IPS-18a (cell line): ENCODE results near the gene LIN7A.
A peak's percentile ranks its signal among the peaks of the same experiment; 100 is the strongest.

Experiments used
- H3K27ac ChIP-seq: one replicate; pipeline ENCODE4 v1.5.1; 2013; ENCODE audit warnings: low read length
- H3K27me3 ChIP-seq: one replicate; pipeline ENCODE4 v1.6.1; 2013; ENCODE audit warnings: mild to moderate bottlenecking, low read length; ENCODE audit not compliant: control insufficient read depth, insufficient read depth
- H3K36me3 ChIP-seq: one replicate; pipeline ENCODE4 v1.6.1; 2013; ENCODE audit warnings: low read depth, low read length; ENCODE audit not compliant: control insufficient read depth
- H3K4me1 ChIP-seq: one replicate; pipeline ENCODE4 v1.6.1; 2013; ENCODE audit warnings: low read depth, low read length; ENCODE audit not compliant: control insufficient read depth
- H3K4me3 ChIP-seq: one replicate; pipeline ENCODE4 v1.5.1; 2013; ENCODE audit warnings: low read length
- H3K9ac ChIP-seq: one replicate; pipeline ENCODE4 v1.6.1; 2013; ENCODE audit warnings: mild to moderate bottlenecking, low read length, moderate library complexity
- H3K9me3 ChIP-seq: one replicate; pipeline ENCODE4 v1.6.1; 2013; ENCODE audit warnings: low read depth, low read length; ENCODE audit not compliant: control insufficient read depth

Gene LIN7A

GRCh38 chr12:80937391-80938238 lies at the start of gene LIN7A:
TSS of gene LIN7A (minus strand) at chr12:80937934. CDS start at chr12:80937722, 212 bp downstream.
- Histone ChIP-seq H3K27ac (no peak within 1 kb of the TSS), H3K4me1 (peaks cover 25% of the 10 kb centered on the region), H3K36me3 (no peaks in the 10 kb centered on the region), H3K9me3 (no peaks in the 10 kb centered on the region), H3K9ac (peak within 1 kb of the TSS; percentile 74), H3K27me3 (peaks cover 32% of the 10 kb centered on the region), H3K4me3 (peak within 1 kb of the TSS; percentile 97)

GRCh38 chr12:80986224-80986623 lies 48.5 kb upstream of the LIN7A start:
- Histone ChIP-seq H3K4me3 (no peak overlapping the region), H3K9ac (no peak overlapping the region), H3K9me3 (no peaks in the 10 kb centered on the region), H3K27ac (no peak overlapping the region), H3K36me3 (no peaks in the 10 kb centered on the region), H3K27me3 (no peaks in the 10 kb centered on the region), H3K4me1 (peaks cover 8% of the 10 kb centered on the region)

- H3K9ac ChIP-seq = no peak overlapping the region
- H3K36me3 ChIP-seq = no peaks in the 10 kb centered on the region
- H3K4me1 ChIP-seq = no peaks in the 10 kb centered on the region
- H3K27me3 ChIP-seq = no peaks in the 10 kb centered on the region
- no peak overlapping the region for H3K4me3 ChIP-seq
- H3K27ac ChIP-seq = no peak overlapping the region
- H3K9me3 ChIP-seq = no peaks in the 10 kb centered on the region
These were observed 42.1 kb upstream of the LIN7A start for GRCh38 chr12:80979816-80980215.

DNA sequence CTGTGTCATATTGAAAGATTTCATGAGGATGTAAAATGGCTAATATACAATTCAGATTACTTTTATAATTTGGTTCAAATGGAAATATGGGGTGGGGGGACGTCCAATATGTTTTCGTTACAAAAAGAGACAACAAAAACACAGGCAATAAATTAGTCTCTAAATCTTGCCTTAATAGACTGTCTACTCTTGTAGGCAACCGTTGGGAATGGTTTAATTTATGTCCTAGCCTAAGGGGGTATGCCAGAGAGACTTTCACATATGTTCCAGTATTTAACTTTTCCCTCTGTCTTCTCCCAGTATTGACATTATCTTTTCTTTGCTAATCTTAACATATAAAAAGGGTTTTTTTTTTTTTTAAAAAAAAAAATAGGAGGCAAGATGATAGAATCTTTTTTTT lies 41.5 kb upstream of the LIN7A start:
- Histone ChIP-seq H3K4me1 (no peaks in the 10 kb centered on the region), H3K9ac (no peak overlapping the region)

DNA sequence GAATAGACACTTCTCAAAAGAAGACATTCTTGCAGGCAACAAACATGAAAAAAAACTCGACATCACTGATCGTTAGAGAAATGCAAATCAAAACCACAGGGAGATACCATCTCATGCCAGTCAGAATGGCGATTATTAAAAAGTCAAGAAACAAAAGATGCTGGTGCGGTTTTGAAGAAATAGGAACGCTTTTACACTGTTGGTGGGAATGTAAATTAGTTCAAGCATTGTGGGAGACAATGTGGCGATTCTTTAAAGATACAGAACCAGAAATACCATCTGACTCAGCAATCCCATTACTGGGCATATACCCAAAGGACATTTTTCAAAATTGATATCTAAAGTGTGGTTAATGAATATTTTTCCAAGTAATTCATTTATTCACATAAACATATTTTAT lies 39.6 kb upstream of the LIN7A start:
- H3K9ac ChIP-seq = no peak overlapping the region
- H3K4me3 ChIP-seq = no peak overlapping the region
- no peaks in the 10 kb centered on the region for H3K27me3 ChIP-seq
- no peaks in the 10 kb centered on the region for H3K4me1 ChIP-seq
- H3K27ac ChIP-seq = no peak overlapping the region
- no peaks in the 10 kb centered on the region for H3K36me3 ChIP-seq
- no peaks in the 10 kb centered on the region for H3K9me3 ChIP-seq

More for the DNA sequence above, 41.5 kb upstream of the LIN7A start:
- no peaks in the 10 kb centered on the region for H3K9me3 ChIP-seq
- no peak overlapping the region for H3K4me3 ChIP-seq
- H3K36me3 ChIP-seq = no peaks in the 10 kb centered on the region
- H3K27ac ChIP-seq = no peak overlapping the region
- H3K27me3 ChIP-seq = no peaks in the 10 kb centered on the region

DNA sequence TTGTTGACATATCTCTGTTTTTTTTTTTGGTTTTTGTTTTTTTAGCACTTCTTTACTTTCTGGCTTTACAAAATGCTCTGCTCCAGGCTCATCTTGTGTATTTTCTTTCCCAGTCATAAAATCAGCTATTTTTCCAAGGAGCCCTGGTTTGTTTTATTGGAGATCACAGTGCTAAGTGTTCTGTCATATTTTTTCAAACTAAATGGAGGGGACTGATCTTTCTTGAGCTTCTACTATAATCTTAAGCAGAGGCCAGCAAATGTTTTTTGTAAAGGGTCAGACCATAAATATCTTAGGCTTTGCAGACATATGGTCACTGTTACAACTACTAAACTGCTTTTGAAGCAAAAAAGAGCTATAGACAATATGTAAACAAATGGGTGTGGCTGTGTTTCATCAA lies 30.6 kb upstream of the LIN7A start:
- H3K9ac ChIP-seq = no peak overlapping the region
- H3K36me3 ChIP-seq = no peaks in the 10 kb centered on the region
- H3K4me1 ChIP-seq = no peaks in the 10 kb centered on the region
- H3K9me3 ChIP-seq = no peaks in the 10 kb centered on the region
- H3K27ac ChIP-seq = no peak overlapping the region
- H3K4me3 ChIP-seq = no peak overlapping the region
- no peaks in the 10 kb centered on the region for H3K27me3 ChIP-seq

DNA sequence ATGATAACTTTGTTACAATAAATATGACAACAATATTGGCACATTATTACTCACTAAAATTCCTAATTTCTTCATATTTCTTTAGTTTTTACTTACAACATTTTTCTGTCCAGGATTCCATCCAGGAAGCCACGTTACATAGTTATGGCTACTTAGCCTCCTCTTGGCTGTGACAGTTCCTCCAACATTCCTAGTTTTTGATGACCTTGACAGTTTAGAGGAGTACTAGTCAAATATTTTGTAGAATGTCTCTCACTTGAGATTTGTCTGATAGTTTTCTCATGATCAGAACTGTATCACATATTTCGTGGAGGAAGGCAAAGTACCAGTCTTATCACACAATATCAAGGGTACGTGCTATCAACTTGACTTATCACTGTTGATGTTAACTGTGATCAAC lies 29.8 kb upstream of the LIN7A start:
- Histone ChIP-seq H3K36me3 (no peaks in the 10 kb centered on the region), H3K4me3 (no peak overlapping the region), H3K27me3 (no peaks in the 10 kb centered on the region), H3K9ac (no peak overlapping the region), H3K27ac (no peak overlapping the region), H3K9me3 (no peaks in the 10 kb centered on the region), H3K4me1 (no peaks in the 10 kb centered on the region)

GRCh38 chr12:80966001-80966400 lies 28.3 kb upstream of the LIN7A start:
- Histone ChIP-seq H3K9me3 (no peaks in the 10 kb centered on the region), H3K27me3 (no peaks in the 10 kb centered on the region), H3K27ac (no peak overlapping the region), H3K9ac (no peak overlapping the region), H3K4me1 (no peaks in the 10 kb centered on the region), H3K36me3 (no peaks in the 10 kb centered on the region), H3K4me3 (no peak overlapping the region)

GRCh38 chr12:80958162-80958561 lies 20.4 kb upstream of the LIN7A start:
- Histone ChIP-seq H3K4me3 (no peak overlapping the region), H3K36me3 (no peaks in the 10 kb centered on the region), H3K27me3 (no peaks in the 10 kb centered on the region), H3K27ac (no peak overlapping the region), H3K9me3 (no peaks in the 10 kb centered on the region), H3K4me1 (peaks cover 16% of the 10 kb centered on the region), H3K9ac (no peak overlapping the region)

- H3K27ac ChIP-seq = no peak overlapping the region
- no peaks in the 10 kb centered on the region for H3K27me3 ChIP-seq
- H3K9me3 ChIP-seq = no peaks in the 10 kb centered on the region
- peaks cover 16% of the 10 kb centered on the region for H3K4me1 ChIP-seq
- H3K36me3 ChIP-seq = no peaks in the 10 kb centered on the region
- no peak overlapping the region for H3K4me3 ChIP-seq
- no peak overlapping the region for H3K9ac ChIP-seq
These were observed 17.3 kb upstream of the LIN7A start for GRCh38 chr12:80954857-80955520.

GRCh38 chr12:80952443-80952842 lies 14.7 kb upstream of the LIN7A start:
- H3K27me3 ChIP-seq = no peaks in the 10 kb centered on the region
- H3K4me3 ChIP-seq = no peak overlapping the region
- no peaks in the 10 kb centered on the region for H3K9me3 ChIP-seq
- H3K36me3 ChIP-seq = no peaks in the 10 kb centered on the region
- H3K9ac ChIP-seq = no peak overlapping the region
- H3K27ac ChIP-seq = no peak overlapping the region
- H3K4me1 ChIP-seq = peaks cover 13% of the 10 kb centered on the region

- H3K27ac ChIP-seq = no peak overlapping the region
- H3K9me3 ChIP-seq = no peaks in the 10 kb centered on the region
- no peak overlapping the region for H3K4me3 ChIP-seq
- no peak overlapping the region for H3K9ac ChIP-seq
- H3K36me3 ChIP-seq = no peaks in the 10 kb centered on the region
- no peaks in the 10 kb centered on the region for H3K27me3 ChIP-seq
- H3K4me1 ChIP-seq = no peaks in the 10 kb centered on the region
These were observed 8.9 kb upstream of the LIN7A start for GRCh38 chr12:80946591-80946990.
